GM12892 (cell line): ENCODE results near the gene TCEA2.

ENCODE experiments used
- POLR2A ChIP-seq: IDR thresholded peaks from 2 replicates; pipeline ENCODE4 v1.6.1; 2011; ENCODE audit warnings: low read depth, low read length, control low read depth
- POLR2AphosphoS5 ChIP-seq: IDR thresholded peaks from 2 replicates; pipeline ENCODE4 v1.6.1; 2011; ENCODE audit warnings: low read depth, low read length, control low read depth
- TAF1 ChIP-seq: IDR thresholded peaks from 2 replicates; pipeline ENCODE4 v1.6.1; 2011; ENCODE audit warnings: low read depth, mild to moderate bottlenecking, control low read depth, low read length, borderline replicate concordance

DNA sequence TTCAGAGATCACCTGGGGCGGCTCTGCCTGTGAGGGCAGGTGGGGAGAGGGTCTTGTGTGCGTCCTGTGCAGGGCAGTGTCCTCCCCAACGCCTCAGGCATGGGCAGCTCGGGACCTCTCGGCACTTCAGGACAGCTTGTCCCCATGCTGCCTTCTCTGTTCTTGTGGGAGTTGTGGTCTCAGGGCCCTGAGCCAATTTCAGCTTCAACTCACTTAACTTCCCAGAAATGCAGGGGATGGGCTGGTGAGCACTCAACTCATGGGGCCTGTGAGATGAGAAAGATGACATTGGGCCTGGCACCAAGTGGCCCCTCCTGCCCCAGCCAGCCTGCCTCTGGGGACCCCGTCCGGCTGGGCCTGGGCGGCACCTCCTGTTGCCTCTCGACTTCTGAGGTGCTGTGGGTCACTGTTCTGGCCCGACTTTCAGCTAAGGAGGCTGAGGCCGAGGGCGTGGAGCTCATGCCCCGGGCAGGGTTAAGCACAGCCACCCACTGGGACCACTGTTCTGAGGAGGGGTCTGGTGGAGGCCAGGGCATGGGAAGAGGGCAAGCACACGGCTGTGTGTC lies 9.6 kb downstream of the TCEA2 start:
- no peak for TF ChIP-seq POLR2A
- TF ChIP-seq POLR2AphosphoS5 = no peak
- TF ChIP-seq TAF1 = no peak
